AG04449 (cell line): ENCODE data around the gene CDX1.

Source experiments
- CTCF ChIA-PET: fragments of 350-600 bp; formaldehyde crosslinking; extraction: SDS; loops from one replicate; lab custom pipeline; 2021; ENCODE audit warnings: antibody characterized with exemption; lab: Yijun Ruan, JAX
- POLR2A ChIA-PET: fragments of 400-600, 350-600 bp; formaldehyde crosslinking; extraction: SDS; loops from one replicate; lab custom pipeline; 2020; ENCODE audit warnings: antibody characterized with exemption, inconsistent platforms; lab: Yijun Ruan, JAX
- DNase-seq: peaks from one replicate; pipeline ENCODE4 v3.0.0-alpha.2; 2010; ENCODE audit warnings: low read depth, low spot score
- H3K4me3 ChIP-seq: 2 replicates; pipeline ENCODE4 v1.5.1; 2011; ENCODE audit warnings: low read depth, mild to moderate bottlenecking, control low read depth, low read length
- TF ChIP-seq, protein P1 (sequence below): IDR thresholded peaks from one replicate; pipeline ENCODE4 v1.5.1; 2011; ENCODE audit warnings: mild to moderate bottlenecking, moderate library complexity, low read length, control low read depth, inconsistent platforms; ENCODE audit not compliant: insufficient read depth; ENCODE audit errors: missing control alignments

Gene CDX1

GRCh38 chr5:150142185-150142958, 24.2 kb upstream of the CDX1 start:
- ChIA-PET CTCF (interaction anchor here (0.7 to 9.5 kb wide), 3 partner anchors 12 to 17 kb away, joined by 3 to 52 read pairs (median 4); no protein-coding TSS in a partner anchor), POLR2A (interaction anchor here (1.3 to 9.7 kb wide), 2 partner anchors 10 to 11 kb away, joined by 9 to 115 read pairs; partner anchors contain the start of gene PDGFRB)
- H3K4me3 ChIP-seq = no peak overlapping the region
- TF ChIP-seq, protein P1, sequence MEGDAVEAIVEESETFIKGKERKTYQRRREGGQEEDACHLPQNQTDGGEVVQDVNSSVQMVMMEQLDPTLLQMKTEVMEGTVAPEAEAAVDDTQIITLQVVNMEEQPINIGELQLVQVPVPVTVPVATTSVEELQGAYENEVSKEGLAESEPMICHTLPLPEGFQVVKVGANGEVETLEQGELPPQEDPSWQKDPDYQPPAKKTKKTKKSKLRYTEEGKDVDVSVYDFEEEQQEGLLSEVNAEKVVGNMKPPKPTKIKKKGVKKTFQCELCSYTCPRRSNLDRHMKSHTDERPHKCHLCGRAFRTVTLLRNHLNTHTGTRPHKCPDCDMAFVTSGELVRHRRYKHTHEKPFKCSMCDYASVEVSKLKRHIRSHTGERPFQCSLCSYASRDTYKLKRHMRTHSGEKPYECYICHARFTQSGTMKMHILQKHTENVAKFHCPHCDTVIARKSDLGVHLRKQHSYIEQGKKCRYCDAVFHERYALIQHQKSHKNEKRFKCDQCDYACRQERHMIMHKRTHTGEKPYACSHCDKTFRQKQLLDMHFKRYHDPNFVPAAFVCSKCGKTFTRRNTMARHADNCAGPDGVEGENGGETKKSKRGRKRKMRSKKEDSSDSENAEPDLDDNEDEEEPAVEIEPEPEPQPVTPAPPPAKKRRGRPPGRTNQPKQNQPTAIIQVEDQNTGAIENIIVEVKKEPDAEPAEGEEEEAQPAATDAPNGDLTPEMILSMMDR = no peak
- DNase-seq = no peak

DNA sequence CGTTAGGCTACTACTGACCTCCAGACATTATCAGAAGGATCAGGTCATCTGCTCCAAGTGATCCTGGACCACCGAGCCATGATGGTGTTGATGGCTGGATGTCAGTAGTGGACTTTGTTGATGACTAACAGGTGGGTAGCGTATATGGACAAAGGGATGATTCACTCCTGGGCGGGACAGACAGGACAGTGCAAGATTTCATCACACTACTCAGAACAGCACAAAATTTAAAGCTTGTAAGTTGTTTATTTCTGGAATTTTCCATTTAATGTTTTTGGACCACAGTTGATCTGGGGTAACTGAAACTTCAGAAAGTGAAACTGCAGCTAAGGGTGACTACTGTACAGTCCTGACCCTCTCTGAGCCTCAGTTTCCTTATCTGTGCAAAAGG, 23.6 kb upstream of the CDX1 start:
- peak overlapping the region; percentile 16; the same call in 1 of the 2 replicates for H3K4me3 ChIP-seq
- DNase-seq = no peak
- TF ChIP-seq, protein P1 = no peak
- POLR2A ChIA-PET = interaction anchor here (0.8 to 9.7 kb wide), 4 partner anchors 9 to 208 kb away, joined by 3 to 115 read pairs (median 6); partner anchors contain the start of genes HMGXB3, PDGFRB and TIGD6
- CTCF ChIA-PET = interaction anchor here (0.7 to 9.5 kb wide), 4 partner anchors 10 to 16 kb away, joined by 3 to 52 read pairs (median 4); no protein-coding TSS in a partner anchor

DNA sequence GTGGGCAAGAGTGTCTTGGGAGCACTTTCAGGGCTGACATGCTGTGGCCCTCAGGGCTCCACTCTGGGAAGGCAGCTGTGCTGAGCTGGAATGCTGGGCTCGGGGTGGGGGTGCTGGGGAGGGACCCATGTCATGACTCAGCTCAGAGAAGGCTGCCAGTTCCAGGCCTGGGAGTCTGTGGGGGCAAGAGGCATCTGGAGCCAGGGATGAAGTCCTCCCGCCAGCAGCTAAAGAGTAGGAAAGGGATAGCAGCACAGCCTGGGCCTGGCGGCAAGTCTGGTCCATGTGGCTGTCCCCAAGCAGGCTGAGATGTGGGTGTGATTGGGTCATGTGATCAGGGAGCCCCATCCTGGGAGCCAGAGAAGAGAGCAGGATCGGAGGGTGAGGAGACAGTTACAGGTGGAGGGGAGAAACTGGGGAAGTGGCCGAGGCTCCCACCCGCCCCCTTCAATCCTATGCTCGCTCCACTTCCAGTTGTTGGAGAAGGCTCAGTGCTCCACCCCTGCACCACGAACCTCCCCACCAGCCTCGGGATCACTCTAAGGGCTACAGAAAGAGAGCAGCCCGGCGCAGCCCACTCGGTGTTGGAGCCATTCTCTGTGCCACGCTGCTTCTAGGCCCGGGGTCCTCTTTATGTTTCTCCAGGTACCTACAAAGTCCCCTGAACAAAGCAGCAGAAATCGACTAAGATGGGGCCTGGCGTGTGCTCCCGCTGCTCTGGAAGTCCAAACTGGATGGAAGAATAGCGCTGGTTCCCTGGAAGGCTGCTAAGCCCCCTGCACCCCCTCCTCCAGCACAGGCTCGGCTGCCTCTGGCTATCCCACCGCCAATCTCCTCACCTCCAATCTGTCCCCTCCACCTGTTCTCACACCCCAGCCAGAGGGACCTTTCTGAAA, 23.0 kb upstream of the CDX1 start:
- no peak for DNase-seq
- CTCF ChIA-PET = interaction anchor here (0.7 to 9.5 kb wide), 4 partner anchors 10 to 16 kb away, joined by 3 to 52 read pairs (median 4); no protein-coding TSS in a partner anchor
- POLR2A ChIA-PET = interaction anchor here (0.8 to 9.7 kb wide), 6 partner anchors 9 to 208 kb away, joined by 3 to 115 read pairs (median 3); partner anchors contain the start of genes HMGXB3, PDGFRB and TIGD6
- peak overlapping the region; percentile 23 for H3K4me3 ChIP-seq
- TF ChIP-seq, protein P1 = no peak

DNA sequence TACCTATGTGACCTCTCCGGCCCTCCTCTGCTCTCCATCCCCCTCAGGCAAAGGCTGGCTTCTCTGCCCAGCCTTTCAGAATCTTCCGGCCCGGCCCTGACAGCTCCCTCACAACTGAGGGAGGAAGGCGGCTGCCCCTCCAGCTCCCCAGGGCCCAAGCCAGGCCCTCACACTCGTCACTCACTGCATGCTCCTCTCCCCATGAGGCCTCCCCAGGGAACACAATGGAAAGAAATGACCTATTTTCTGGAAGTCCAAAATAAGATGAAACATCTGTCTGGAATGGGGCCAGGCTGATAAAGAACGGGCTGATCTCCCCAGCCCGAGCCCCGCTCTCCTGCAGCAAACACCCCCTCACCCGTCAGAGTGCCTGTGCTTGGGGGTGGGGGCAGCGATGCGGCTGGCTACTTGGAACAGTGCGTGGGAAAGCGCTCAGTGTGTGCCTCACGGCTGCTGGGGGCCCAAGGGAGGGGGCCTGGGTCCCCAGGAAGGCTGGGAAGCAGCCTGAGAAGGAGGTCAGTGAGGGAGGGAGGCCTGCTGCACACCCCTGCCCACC, 22.3 kb upstream of the CDX1 start:
- CTCF ChIA-PET = interaction anchor here (1.2 to 9.5 kb wide), 4 partner anchors 9 to 19 kb away, joined by 3 to 52 read pairs (median 4); no protein-coding TSS in a partner anchor
- peak overlapping the region; percentile 23 for H3K4me3 ChIP-seq
- POLR2A ChIA-PET = interaction anchor here (1.0 to 9.7 kb wide), 3 partner anchors 8 to 15 kb away, joined by 3 to 115 read pairs (median 3); partner anchors contain the start of gene PDGFRB

GRCh38 chr5:150144879-150145278, 21.7 kb upstream of the CDX1 start:
- DNase-seq = no peak
- ChIA-PET CTCF (interaction anchor here (1.2 to 9.5 kb wide), 4 partner anchors 9 to 311 kb away, joined by 3 to 52 read pairs (median 4); no protein-coding TSS in a partner anchor), POLR2A (interaction anchor here (9.7 kb wide), 1 partner anchor 7 kb away, joined by 115 read pairs; the partner anchor contains the start of gene PDGFRB)
- H3K4me3 ChIP-seq = peak overlapping the region; percentile 8
- TF ChIP-seq, protein P1 = no peak

More for the DNA sequence above, 22.3 kb upstream of the CDX1 start:
- TF ChIP-seq, protein P1 = no peak
- no peak for DNase-seq
